Activated CD4-positive, alpha-beta T cell treated with anti-CD3 and anti-CD28 coated beads, Interleukin-2, amount 50 U/mL, for 24 hours (primary cell): ENCODE data around the gene MMS22L.

Source experiments
- DNase-seq, 2 donors: peaks; one replicate each; pipeline ENCODE4 v3.0.0-alpha.2; 2020; ENCODE audit warnings: low read depth in 1 of 2, low spot score in 1 of 2

Gene MMS22L

DNA sequence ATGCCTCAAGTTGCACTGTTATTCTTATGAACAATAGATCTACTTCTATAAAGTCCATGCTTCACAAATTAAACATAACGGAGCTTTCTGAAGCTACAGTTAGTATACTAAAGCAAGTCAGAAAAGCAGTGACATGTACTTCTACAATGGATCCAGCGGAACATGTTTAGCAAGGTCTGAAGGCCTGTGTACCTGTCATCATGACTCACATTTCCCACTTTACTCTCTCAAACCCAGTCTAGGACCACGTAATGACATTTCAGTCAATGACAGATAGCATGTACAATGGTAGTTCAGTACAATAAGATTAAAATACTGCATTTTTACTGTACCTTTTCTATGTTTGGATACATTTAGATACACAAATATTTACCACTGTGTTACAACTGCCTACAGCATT lies 132.1 kb downstream of the MMS22L start:
- no peak for DNase-seq

DNA sequence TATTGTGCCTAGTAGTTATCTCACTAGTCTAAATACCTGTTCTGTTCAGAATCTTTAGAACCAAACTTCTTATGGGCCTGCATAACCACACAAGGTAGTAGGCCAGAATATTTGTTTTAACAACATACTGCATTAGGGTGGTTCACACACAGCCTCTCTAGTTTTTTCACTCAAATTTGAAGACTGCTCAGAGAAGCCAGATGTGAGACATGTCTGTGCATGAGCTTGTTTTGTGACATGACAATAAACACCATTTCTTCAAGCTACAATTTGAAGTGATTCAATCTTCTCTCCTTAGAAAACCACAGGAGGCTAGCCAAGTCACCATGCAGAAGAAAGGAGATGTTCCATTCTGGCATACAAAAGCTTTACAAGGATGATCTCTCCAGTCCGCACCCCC lies 135.6 kb downstream of the MMS22L start:
- DNase-seq = no peak

DNA sequence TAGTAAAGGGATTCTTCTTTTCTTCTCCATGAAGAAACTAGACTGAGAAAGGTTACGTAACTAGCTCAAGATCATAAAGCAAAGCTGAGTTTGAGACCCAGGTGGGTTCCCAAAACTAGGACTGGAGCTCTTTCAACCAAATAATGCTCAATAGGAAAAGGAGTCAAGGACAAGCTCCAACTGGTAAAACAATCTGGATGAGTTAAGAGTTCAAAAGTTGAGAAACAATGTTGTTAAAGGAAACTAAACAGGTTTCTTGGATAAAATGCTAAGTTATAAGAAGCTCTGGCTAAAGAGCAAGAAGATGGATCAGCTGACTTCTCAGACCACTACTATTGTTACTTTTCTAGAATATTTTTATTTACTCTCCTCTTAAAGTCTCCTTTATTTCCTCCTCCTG lies 137.3 kb downstream of the MMS22L start:
- no peak for DNase-seq

DNA sequence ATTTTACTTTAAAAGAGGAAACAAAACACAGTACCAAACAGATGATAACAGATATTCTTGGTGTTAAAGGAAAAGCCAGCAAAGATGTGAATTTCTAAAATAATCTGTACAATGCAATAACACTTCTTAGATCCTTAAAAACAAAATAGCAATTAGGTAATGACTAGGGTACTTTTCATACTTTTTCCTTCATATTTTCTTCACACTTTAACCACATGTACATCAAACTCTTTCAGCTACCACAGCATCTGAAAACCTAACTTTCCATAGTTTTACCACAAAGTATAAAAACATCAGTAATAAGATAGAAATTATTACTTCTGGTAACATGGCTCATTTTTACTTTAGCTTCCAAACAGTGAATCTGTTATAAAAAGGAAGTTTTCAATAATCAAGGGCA lies 141.3 kb downstream of the MMS22L start:
- no peak for DNase-seq

GRCh38 chr6:97138581-97138980 lies 144.4 kb downstream of the MMS22L start:
- no peak for DNase-seq

DNA sequence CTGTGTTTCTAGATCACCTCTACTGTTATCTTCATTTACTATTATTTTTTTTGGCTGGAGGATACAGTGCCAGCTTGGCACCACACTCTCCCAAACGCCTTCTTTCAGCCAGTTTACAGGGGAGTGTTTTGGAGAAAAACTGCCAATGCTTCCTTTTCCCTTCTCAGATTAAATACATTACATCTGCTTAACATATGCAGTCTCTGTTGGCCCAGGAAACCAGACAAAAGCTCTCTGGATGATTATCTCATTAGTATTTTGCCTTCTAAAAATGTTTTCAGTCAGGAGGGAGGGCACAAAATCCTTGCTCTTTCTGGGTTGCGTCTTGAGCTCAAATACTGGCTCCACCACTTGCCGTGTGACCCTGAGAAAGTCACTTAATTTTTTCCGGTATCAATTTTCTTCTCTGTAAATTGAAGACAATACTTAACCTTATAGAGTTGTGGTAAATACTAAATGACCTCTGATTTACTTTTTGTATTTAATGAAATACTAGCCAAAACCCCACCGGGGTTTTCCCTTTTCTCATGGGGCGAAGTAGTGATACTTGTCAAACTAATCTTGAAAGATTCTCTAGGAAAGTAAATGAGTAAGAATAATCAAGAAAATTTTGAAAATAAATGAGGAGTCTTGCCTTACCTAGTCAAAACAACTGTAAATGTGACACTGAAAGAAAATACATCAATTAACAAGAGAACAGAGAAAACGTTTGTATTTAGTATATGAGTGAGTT lies 146.2 kb downstream of the MMS22L start:
- DNase-seq = no peak

DNA sequence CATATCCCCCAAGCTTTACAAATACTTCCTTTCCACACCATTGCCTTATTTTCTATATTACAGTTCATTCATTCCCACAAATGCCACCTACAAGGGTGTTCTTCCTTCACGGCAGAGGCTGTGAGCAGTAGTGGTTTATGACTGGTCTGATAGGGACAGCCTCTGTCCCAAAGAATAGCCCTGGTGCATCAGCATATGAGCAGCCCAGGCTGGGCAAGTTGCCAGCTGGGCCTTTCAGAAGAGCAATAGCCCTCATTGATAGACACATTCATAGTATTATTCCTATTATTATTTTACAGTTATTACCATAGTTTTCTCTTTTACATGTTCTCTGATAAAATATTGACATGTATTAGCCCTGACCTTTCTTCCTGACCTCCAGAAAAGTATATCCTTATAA lies 149.9 kb downstream of the MMS22L start:
- no peak for DNase-seq

DNA sequence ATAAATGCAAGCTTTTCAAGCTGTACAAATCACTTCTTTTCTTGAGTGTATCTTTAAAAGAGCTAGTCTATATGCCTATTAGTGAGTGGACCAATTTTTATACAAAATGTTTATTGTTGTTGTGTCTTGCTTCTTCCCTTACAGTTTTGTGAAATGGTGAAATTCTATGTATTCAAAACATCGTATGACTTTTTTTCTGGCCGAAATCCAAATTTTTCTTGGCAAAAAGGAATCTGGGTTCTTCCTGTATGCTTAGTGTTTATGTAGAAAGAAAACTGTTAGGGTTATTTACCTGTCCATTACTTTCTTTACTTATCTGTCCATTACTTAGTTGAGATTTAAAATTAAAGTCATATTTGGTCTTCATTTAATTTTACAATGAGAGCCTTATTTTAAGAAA lies 153.9 kb downstream of the MMS22L start:
- no peak for DNase-seq

DNA sequence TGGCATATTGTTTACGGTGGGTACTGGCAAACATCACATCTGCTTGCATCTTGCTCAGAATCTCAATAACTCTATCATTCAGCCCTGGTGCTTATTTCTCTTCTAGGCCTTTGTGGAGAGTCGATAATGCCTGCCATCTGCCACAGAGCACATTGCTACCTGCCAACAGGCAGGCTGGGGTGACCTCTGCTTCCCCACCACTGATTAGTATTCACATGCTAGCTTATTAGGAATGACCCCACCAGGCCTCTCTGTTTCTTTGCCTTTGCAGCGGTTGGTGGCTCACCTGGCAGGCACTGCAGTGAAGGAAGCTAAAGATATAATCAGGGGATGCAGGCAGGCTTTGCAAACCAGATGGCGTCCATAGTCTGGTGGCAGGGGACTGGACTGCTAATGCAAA lies 154.5 kb downstream of the MMS22L start:
- DNase-seq = no peak

DNA sequence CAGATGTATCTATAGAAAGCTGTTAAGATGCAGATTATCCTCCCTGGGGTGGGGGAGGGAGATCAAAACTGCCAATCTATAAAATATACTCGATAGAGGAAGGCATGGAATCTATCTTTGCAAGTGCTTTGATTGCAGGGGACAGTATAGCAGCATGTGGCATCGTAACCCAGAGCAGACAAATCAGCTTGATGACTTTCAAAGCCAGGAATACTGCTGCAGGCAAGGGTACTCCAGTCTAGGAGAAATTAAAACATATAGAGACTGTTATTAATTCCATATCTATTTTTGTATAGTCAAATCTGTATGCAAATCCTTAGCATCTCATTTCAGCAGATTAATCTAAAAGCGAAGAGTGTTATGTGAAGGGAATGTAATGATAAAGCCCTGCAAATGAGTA lies 159.4 kb downstream of the MMS22L start:
- no peak for DNase-seq

- no peak for DNase-seq
Measured at GRCh38 chr6:97123112-97123511, 159.9 kb downstream of the MMS22L start.

- no peak for DNase-seq
Measured at GRCh38 chr6:97120511-97120910, 162.5 kb downstream of the MMS22L start.

DNA sequence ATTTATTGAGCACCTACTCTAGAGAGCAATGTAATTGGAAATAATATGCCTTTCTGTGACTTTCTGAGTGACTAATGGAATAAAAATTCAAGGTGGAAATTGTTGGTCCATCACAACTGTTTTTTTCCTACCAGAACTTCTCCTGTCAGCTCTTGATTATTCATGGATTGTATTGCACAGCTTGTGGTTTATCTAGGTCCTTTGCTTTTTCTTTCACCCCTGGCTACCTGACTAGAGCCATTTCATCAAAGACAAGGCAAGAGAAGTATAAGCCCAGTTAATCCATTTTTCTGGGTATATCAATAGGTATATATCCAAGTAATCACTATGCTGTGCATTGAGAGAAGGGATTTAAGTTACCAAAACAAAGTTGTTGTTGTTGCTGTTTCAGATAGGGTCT lies 168.4 kb downstream of the MMS22L start:
- no peak for DNase-seq

DNA sequence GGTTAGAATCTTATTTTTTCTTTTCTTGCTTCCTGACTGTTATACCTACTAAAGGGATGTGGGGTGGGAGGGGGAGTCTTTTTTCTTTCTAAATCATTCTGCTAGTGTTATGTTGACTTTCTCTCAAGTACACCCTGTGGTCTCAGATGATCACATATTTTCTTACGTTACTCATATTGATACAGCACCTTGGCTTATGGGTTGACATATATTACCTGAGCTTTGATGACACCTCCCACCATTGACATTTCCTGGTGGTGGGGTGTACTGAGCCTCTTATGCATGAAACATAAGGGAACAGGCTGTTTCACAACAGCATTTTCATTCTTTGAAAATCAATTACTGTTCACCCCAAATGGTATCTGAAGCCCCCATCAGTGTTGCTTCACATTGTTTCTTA lies 169.8 kb downstream of the MMS22L start:
- peak in 1 of 2 donors; percentile 3 for DNase-seq

DNA sequence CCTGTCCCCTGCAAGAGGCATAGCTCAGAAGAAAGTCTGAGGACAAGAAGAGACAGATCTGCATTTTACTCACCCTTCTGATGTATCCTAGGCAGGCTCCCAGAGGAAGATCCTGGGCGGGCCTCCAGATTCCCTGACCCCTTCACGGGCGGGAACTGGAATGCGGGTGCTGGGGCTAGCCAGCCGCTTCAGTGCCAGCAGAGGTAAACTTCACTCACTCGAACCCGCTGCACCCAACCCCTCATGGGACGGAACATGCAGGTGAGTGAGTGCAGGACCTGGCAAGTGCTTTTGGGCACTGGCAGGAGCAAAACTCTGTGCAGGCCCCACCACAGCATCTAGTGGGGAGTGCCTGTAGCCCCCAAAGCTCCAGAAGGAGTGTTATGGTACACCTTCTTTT lies 171.8 kb downstream of the MMS22L start:
- DNase-seq = no peak

DNA sequence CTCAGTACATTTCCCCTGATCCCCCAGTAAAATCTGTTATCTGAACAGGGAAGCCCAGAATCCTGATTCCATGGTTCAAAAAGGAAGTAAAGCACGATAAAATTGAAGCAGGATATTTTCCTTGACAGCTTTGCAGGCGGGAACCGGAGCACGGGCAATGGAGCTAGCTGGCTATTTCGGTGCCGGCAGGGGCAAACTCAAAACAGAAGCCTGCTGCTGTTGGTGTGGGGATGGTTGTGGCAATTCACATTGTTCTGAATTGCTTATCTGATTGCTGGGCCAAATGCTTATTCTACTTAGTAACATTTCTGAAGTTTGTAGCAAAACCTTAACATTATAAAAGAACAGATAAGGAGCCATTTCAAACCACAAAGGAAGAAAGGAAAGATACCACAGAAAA lies 172.4 kb downstream of the MMS22L start:
- no peak for DNase-seq

GRCh38 chr6:97110149-97110548 lies 172.9 kb downstream of the MMS22L start:
- no peak for DNase-seq

- no peak for DNase-seq
Measured at GRCh38 chr6:97109444-97109843, 173.6 kb downstream of the MMS22L start.

DNA sequence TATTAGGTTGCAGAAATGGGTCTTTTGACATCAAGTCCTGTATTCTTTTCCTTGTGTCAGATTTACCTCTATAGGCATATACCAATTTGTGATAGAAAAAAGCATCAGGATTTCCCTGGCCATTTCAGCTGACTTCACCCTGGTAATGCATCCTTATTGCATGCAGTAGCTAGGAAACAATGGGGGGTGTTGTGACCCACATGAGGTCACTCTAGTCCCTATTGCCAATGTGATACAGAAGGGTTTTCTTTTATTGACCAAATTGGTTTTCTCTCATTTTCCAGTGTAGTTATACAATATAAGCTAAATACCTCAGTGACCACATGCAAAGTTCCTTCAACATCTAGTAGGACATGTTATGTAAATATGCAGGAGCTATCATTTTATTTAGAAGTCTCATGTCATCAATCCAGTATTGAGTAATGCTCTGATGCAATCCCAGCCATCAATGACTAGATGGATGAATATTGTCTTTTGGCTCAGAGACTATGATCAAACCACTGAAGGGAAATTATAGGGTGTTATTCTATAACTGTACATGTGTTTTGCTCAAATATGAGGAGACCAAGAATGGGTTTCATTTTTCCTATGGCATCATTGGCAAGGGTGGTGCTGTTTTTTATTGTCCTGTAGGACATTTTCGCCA lies 180.7 kb downstream of the MMS22L start:
- DNase-seq = no peak

- no peak for DNase-seq
Measured at GRCh38 chr6:97100696-97101095, 182.3 kb downstream of the MMS22L start.

DNA sequence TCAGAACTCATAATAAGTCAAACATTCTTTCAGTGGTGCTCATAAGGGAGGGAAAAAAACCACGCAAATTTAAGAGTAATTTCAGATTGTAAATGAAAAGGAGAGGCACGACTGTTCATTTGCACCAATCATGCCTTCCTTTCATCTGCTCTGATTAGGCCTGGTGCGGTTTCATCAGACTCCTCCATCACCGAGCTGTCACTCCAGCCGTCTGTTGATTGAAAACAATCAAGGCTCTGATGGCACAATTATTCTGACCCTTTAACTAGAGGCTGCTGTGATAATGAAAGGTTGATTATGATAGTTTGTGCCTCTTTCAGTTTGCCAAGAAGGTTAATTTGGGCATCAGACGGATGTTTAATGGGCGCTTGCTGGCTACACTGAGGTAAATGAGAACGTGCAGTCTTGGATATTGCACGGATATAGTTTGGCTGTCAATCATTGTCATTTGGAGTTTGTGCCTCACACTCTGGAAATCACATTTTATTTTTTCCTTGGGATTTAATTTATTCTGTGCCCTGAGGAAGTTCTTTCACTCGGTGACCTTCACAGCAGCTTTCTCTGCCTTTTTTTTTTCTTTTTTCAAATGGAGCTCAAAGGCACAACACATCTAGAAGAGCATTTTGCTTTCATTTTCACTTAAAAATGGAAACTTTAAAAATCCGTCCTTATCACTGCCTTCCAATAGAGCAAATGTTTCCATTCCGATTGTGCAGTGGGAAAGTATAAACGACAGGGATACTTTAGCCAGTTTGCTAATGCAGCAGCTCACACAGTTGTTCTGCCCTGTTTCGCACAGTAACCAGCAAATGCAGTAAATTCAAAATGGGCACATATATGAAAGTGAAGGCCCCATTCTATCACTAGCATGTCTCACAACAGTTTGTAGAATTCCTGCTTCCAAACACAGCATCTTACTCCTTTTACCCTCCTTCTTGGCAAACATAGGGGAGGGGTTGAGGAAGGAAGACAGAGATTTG lies 185.7 kb downstream of the MMS22L start:
- DNase-seq = no peak

GRCh38 chr6:97095311-97095850 lies 187.6 kb downstream of the MMS22L start:
- no peak for DNase-seq
